IMR-90 (cell line): Measurements from ENCODE around the gene CREBBP. TPM values are rescaled to one million over a fixed set of nuclear protein-coding genes. Genes with fewer than 3 reads are reported as not detected.

Source experiments
- ATAC-seq: fragments of 200-7000 bp; cut with Tn5 transposase; 2 replicates; pipeline ENCODE4 v1.9.1; 2020; ENCODE audit warnings: low read depth, mild to moderate bottlenecking, moderate library complexity
- BruUV-seq: library from RNA; stranded (reverse); fragments of 400-500 nt; replicated peaks from 2 replicates; lab custom pipeline; 2021; lab: Mats Ljungman, UMichigan
- CTCF ChIA-PET: fragments of 300-600 bp; formaldehyde crosslinking; extraction: SDS; loops from one replicate; lab custom pipeline; 2021; ENCODE audit warnings: antibody characterized with exemption; lab: Yijun Ruan, JAX
- POLR2A ChIA-PET: fragments of 300-600 bp; sonication (Branson Sonifier 250); formaldehyde crosslinking; loops from one replicate; lab custom pipeline; 2022; ENCODE audit warnings: antibody characterized with exemption; ENCODE audit not compliant: unreplicated experiment; lab: Charles Lee
- DNase-seq: peaks from one replicate; pipeline ENCODE4 v3.0.0; 2013
- H2AFZ ChIP-seq: replicated peaks from 2 replicates; pipeline ENCODE3; 2013; ENCODE audit warnings: low read length, mild to moderate bottlenecking; ENCODE audit not compliant: poor library complexity
- H2AK5ac ChIP-seq: 2 replicates; pipeline ENCODE4 v1.6.1; 2013; ENCODE audit warnings: low read depth, low read length, inconsistent platforms
- H2AK9ac ChIP-seq: replicated peaks from 2 replicates; pipeline ENCODE3; 2013; ENCODE audit warnings: mild to moderate bottlenecking, low read depth, low read length, moderate library complexity; ENCODE audit not compliant: poor library complexity
- H2BK120ac ChIP-seq: 2 replicates; pipeline ENCODE4 v1.6.1; 2013; ENCODE audit warnings: low read depth, low read length, inconsistent platforms
- H2BK15ac ChIP-seq: 3 replicates; pipeline ENCODE4 v1.6.1; 2013; ENCODE audit warnings: low read depth, low read length, inconsistent platforms
- H2BK20ac ChIP-seq: 2 replicates; pipeline ENCODE4 v1.6.1; 2013; ENCODE audit warnings: low read depth, mild to moderate bottlenecking, inconsistent platforms, low read length, moderate library complexity
- H2BK5ac ChIP-seq: 2 replicates; pipeline ENCODE4 v1.6.1; 2013; ENCODE audit warnings: mild to moderate bottlenecking, low read depth, low read length, inconsistent platforms; ENCODE audit not compliant: poor library complexity, severe bottlenecking
- H3K14ac ChIP-seq: replicated peaks from 2 replicates; pipeline ENCODE4 v1.6.1; 2013; ENCODE audit warnings: low read depth, low read length, inconsistent platforms
- H3K18ac ChIP-seq: 2 replicates; pipeline ENCODE4 v1.6.1; 2013; ENCODE audit warnings: low read depth, low read length, control low read depth
- H3K23ac ChIP-seq: 2 replicates; pipeline ENCODE4 v1.6.1; 2013; ENCODE audit warnings: low read depth, low read length, inconsistent platforms
- H3K27ac ChIP-seq: 2 replicates; pipeline ENCODE4 v1.5.1; 2013; ENCODE audit warnings: mild to moderate bottlenecking, control low read depth, low read length; ENCODE audit not compliant: insufficient read depth
- H3K27me3 ChIP-seq: 2 replicates; pipeline ENCODE4 v1.6.1; 2013; ENCODE audit warnings: low read length; ENCODE audit not compliant: control insufficient read depth, insufficient read depth
- H3K36me3 ChIP-seq: 2 replicates; pipeline ENCODE4 v1.6.1; 2013; ENCODE audit warnings: low read length, mixed read lengths; ENCODE audit not compliant: control insufficient read depth, insufficient read depth
- H3K4ac ChIP-seq: 2 replicates; pipeline ENCODE4 v1.6.1; 2013; ENCODE audit warnings: low read depth, low read length, inconsistent platforms
- H3K4me1 ChIP-seq: 2 replicates; pipeline ENCODE4 v1.6.1; 2013; ENCODE audit warnings: low read length, mixed read lengths; ENCODE audit not compliant: control insufficient read depth, insufficient read depth
- H3K4me2 ChIP-seq: 2 replicates; pipeline ENCODE4 v1.6.1; 2013; ENCODE audit warnings: low read depth, mild to moderate bottlenecking, control low read depth, low read length, moderate library complexity
- H3K4me3 ChIP-seq: 2 replicates; pipeline ENCODE4 v1.5.1; 2013; ENCODE audit warnings: low read depth, mild to moderate bottlenecking, control low read depth, low read length, moderate library complexity; ENCODE audit not compliant: insufficient read depth
- H3K56ac ChIP-seq: 2 replicates; pipeline ENCODE4 v1.6.1; 2013; ENCODE audit warnings: low read length, inconsistent platforms; ENCODE audit not compliant: insufficient read depth; ENCODE audit errors: extremely low read depth
- H3K79me1 ChIP-seq, 2 experiments: 2 replicates each; pipeline ENCODE4 v1.6.1; 2013; ENCODE audit warnings: low read length in 2 of 2, inconsistent platforms in 1 of 2, low read depth in 1 of 2
- H3K9ac ChIP-seq: 2 replicates; pipeline ENCODE4 v1.6.1; 2013; ENCODE audit warnings: low read depth, low read length, control low read depth
- H3K9me1 ChIP-seq: 2 replicates; pipeline ENCODE4 v1.6.1; 2013; ENCODE audit warnings: low read length, inconsistent platforms; ENCODE audit not compliant: insufficient read depth
- H3K9me3 ChIP-seq: 2 replicates; pipeline ENCODE4 v1.6.1; 2013; ENCODE audit warnings: low read length; ENCODE audit not compliant: control insufficient read depth, insufficient read depth
- H4K20me1 ChIP-seq: 2 replicates; pipeline ENCODE4 v1.6.1; 2013; ENCODE audit warnings: low read length, inconsistent platforms; ENCODE audit not compliant: insufficient read depth
- H4K5ac ChIP-seq: 2 replicates; pipeline ENCODE4 v1.6.1; 2013; ENCODE audit warnings: mild to moderate bottlenecking, low read depth, low read length, control low read depth
- H4K8ac ChIP-seq, 2 experiments: 2 replicates each; pipeline ENCODE4 v1.6.1; 2013; ENCODE audit warnings: low read depth in 2 of 2, low read length in 2 of 2, control low read depth in 1 of 2, inconsistent platforms in 1 of 2
- H4K91ac ChIP-seq: 2 replicates; pipeline ENCODE4 v1.6.1; 2013; ENCODE audit warnings: low read depth, low read length, inconsistent platforms; ENCODE audit not compliant: insufficient read depth
- CEBPB ChIP-seq: IDR thresholded peaks from 2 replicates; pipeline ENCODE4 v1.6.1; 2012; ENCODE audit warnings: low read depth, low read length, improper control_type of control experiment
- NFE2L2 ChIP-seq: fragments of 150-350 bp; IDR thresholded peaks from 2 replicates; pipeline ENCODE4 v1.6.1; 2016; ENCODE audit warnings: low read depth, mild to moderate bottlenecking, low read length
- WGBS, 2 experiments: methylation state at CpG; one replicate each; pipeline versions ENCODE4 v1.1.5 to v1.1.7; 2013; ENCODE audit warnings: missing lambda C conversion rate in 2 of 2; ENCODE audit not compliant: insufficient read length in 1 of 2; ENCODE audit errors: extremely low coverage in 2 of 2; 5-methylcytosine and 5-hydroxymethylcytosine counted together
- dilution Hi-C: fragments of 300-500 bp; cut with HindIII; formaldehyde crosslinking; loops from one replicate; pipeline ENCODE4 v1.14.3; 2018; ENCODE audit warnings: low sequenced_read_pairs; ENCODE audit not compliant: unreplicated experiment
- in situ Hi-C: fragments of 300-500 bp; cut with MboI; formaldehyde crosslinking; loops from 3 replicates; pipeline ENCODE4 v1.14.3; 2019; ENCODE audit warnings: low sequenced_read_pairs, inconsistent platforms, mixed read lengths
- intact Hi-C: fragments of 100-400 bp; cut with micrococcal nuclease; formaldehyde crosslinking; loops from 2 replicates; pipeline ENCODE4 v1.10.0; 2022
- polyA plus RNA-seq, 3 experiments: library from polyadenylated mRNA; depleted of rRNA; stranded (reverse); fragments of >200 nt; gene quantifications; 2 replicates each; pipeline ENCODE4 v1.2.3, GENCODE V29; 2012; ENCODE audit warnings: low replicate concordance in 1 of 3
- total RNA-seq: library from RNA; depleted of rRNA; stranded (reverse); fragments of >200 nt; gene quantifications from 2 replicates; pipeline ENCODE4 v1.2.3, GENCODE V29; 2012

Gene CREBBP
- total and polyA plus RNA-seq, 2 of the 4 experiments (the other 2 are of a cell fraction): 7.3 to 12.5 TPM

DNA sequence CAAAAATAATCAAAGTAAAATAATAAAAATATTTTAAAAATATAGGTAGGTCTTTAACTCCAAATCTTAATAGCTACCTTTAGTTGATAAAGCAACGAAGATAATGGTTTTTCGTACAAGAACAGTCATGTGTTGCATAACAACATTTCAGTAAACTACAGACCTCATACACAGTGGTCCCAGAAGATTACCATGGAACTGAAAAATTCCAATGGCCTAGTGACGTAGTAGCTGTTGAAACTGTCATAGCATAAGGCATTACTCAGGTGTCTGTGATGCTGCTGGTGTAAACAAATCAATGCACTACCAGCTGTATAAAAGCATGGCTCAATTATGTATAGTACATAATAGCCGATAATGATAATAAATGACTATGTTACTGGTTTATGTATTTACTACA, 43.9 kb downstream of the CREBBP start:
- POLR2A ChIA-PET: no interaction called here
- no TSS peak for BruUV-seq
- Histone ChIP-seq H3K23ac (no peak overlapping the region), H2BK5ac (no peak overlapping the region), H3K36me3 (peaks cover 3% of the 10 kb centered on the region), H2AK5ac (no peak overlapping the region), H4K5ac (no peak overlapping the region), H3K18ac (no peak overlapping the region), H3K9ac (no peak overlapping the region), H3K27me3 (no peaks in the 10 kb centered on the region), H2BK20ac (no peak overlapping the region), H2BK15ac (no peak overlapping the region), H3K4me3 (no peak overlapping the region), H2AFZ (no peak overlapping the region), H4K8ac (no peak overlapping the region), H3K79me1 (peaks cover 31 to 75% of the 10 kb centered on the region in 2 experiments), H3K56ac (no peak overlapping the region), H3K4me2 (no peak overlapping the region), H3K4me1 (peaks cover 11% of the 10 kb centered on the region), H3K9me1 (peaks cover 21% of the 10 kb centered on the region), H2BK120ac (no peak overlapping the region), H3K14ac (no peak overlapping the region), H2AK9ac (no peak overlapping the region), H3K27ac (no peak overlapping the region), H4K91ac (no peak overlapping the region), H4K20me1 (peaks cover 84% of the 10 kb centered on the region), H3K4ac (no peak overlapping the region), H3K9me3 (peaks cover 4% of the 10 kb centered on the region; the same call in 1 of the 2 replicates)
- DNase-seq (peak; percentile 89), ATAC-seq (peak; percentile 69)
- dilution Hi-C loops (no loop called here), intact Hi-C loops (no loop called here), in situ Hi-C loops (no loop called here)
- CTCF ChIA-PET: no interaction called here
- peak; percentile 74 for TF ChIP-seq CEBPB
- TF ChIP-seq NFE2L2: no peak
- no CpG with 5 or more reads among the region's 4 CpGs for WGBS, 2 experiments
